GM12878 (cell line): Measurements from ENCODE around the gene RAB33A. TPM values are rescaled to one million over a fixed set of nuclear protein-coding genes. Genes with fewer than 3 reads are reported as not detected.

Source experiments
- ATAC-seq: fragments of 200-7000 bp; cut with Tn5 transposase; 3 replicates; pipeline ENCODE4 v1.9.1; 2020; ENCODE audit warnings: mild to moderate bottlenecking, moderate library complexity
- BruUV-seq: library from RNA; stranded (reverse); fragments of 400-500 nt; replicated peaks from 2 replicates; lab custom pipeline; 2021; lab: Mats Ljungman, UMichigan
- CTCF ChIA-PET: fragments of 300-600 bp; sonication (Branson Sonifier 250); formaldehyde crosslinking; extraction: SDS; loops from one replicate; lab custom pipeline; 2021; ENCODE audit warnings: inconsistent platforms; lab: Yijun Ruan, JAX
- POLR2A ChIA-PET: fragments of 350-600 bp; formaldehyde crosslinking; extraction: SDS; loops from one replicate; lab custom pipeline; 2021; ENCODE audit warnings: inconsistent platforms; lab: Charles Lee
- RAD21 ChIA-PET: fragments of 300-600 bp; sonication (Branson Sonifier 250); formaldehyde crosslinking; loops from one replicate; lab custom pipeline; 2023; ENCODE audit warnings: antibody characterized with exemption; ENCODE audit not compliant: unreplicated experiment; lab: Charles Lee
- SMC1A ChIA-PET: fragments of 300-600 bp; sonication (Branson Sonifier 250); formaldehyde crosslinking; loops from one replicate; lab custom pipeline; 2023; ENCODE audit not compliant: unreplicated experiment, uncharacterized antibody; lab: Charles Lee
- DNase-seq: peaks from one replicate; pipeline ENCODE4 v3.0.0-alpha.2; 2011; ENCODE audit warnings: low read depth, low spot score
- FAIRE-seq: peaks from 3 replicates; lab custom pipeline; 2011; peaks lifted over from hg19 to GRCh38; lab: Jason Lieb, UNC
- H2AFZ ChIP-seq: 2 replicates; pipeline ENCODE4 v1.6.0; 2011; ENCODE audit warnings: low read depth, low read length, control low read depth; ENCODE audit not compliant: control insufficient read depth
- H3K27ac ChIP-seq: 2 replicates; pipeline ENCODE4 v1.5.1; 2011; ENCODE audit warnings: control low read depth; ENCODE audit not compliant: control insufficient read depth, insufficient read depth
- H3K27me3 ChIP-seq, 2 experiments: replicated peaks in 1 of 2; 2 replicates each; pipeline versions ENCODE4 v1.6.0 to v1.6.1; 2011; ENCODE audit warnings: low read length in 1 of 2; ENCODE audit not compliant: control insufficient read depth in 2 of 2, insufficient read depth in 2 of 2
- H3K36me3 ChIP-seq, 2 experiments: 2 replicates each; pipeline ENCODE4 v1.5.1; 2011; ENCODE audit warnings: low read length in 1 of 2; ENCODE audit not compliant: control insufficient read depth in 2 of 2, insufficient read depth in 2 of 2
- H3K4me1 ChIP-seq: 2 replicates; pipeline ENCODE4 v1.6.1; 2011; ENCODE audit warnings: mild to moderate bottlenecking, low read length, moderate library complexity, mixed read lengths; ENCODE audit not compliant: control insufficient read depth, insufficient read depth
- H3K4me2 ChIP-seq: 2 replicates; pipeline ENCODE4 v1.6.0; 2011; ENCODE audit warnings: control low read depth; ENCODE audit not compliant: control insufficient read depth, insufficient read depth
- H3K4me3 ChIP-seq: fragments of 200-600 bp; sonication (generic); 2 replicates; pipeline ENCODE4 v1.5.1; 2016
- H3K79me2 ChIP-seq: 2 replicates; pipeline ENCODE4 v1.6.0; 2011; ENCODE audit warnings: low read length; ENCODE audit not compliant: control insufficient read depth, insufficient read depth
- H3K9ac ChIP-seq: 2 replicates; pipeline ENCODE4 v1.8.0; 2011; ENCODE audit warnings: low read length, control low read depth, mixed read lengths; ENCODE audit not compliant: control insufficient read depth, insufficient read depth
- H3K9me3 ChIP-seq: replicated peaks from 3 replicates; pipeline ENCODE4 v1.5.1; 2011; ENCODE audit warnings: mild to moderate bottlenecking, low read length; ENCODE audit not compliant: control insufficient read depth, insufficient read depth
- H4K20me1 ChIP-seq: 2 replicates; pipeline ENCODE4 v1.6.0; 2011; ENCODE audit not compliant: control insufficient read depth, insufficient read depth
- BCL11A ChIP-seq: IDR thresholded peaks from 2 replicates; pipeline ENCODE4 v1.6.1; 2011; ENCODE audit warnings: low read depth, low read length
- GABPA ChIP-seq: IDR thresholded peaks from 2 replicates; pipeline ENCODE4 v1.6.1; 2014; ENCODE audit warnings: antibody characterized with exemption, low read depth, mild to moderate bottlenecking, inconsistent platforms
- SMAD5 ChIP-seq: IDR thresholded peaks from 2 replicates; pipeline ENCODE4 v1.6.1; 2016; ENCODE audit warnings: antibody characterized with exemption, low read depth
- SP1 ChIP-seq: IDR thresholded peaks from one replicate; pipeline ENCODE4 v1.6.1; 2011; ENCODE audit warnings: low read depth, low read length
- STAT1 ChIP-seq: fragments of 450-650 bp; conservative IDR thresholded peaks from 2 replicates; pipeline ENCODE4 v1.6.1; 2014; ENCODE audit warnings: antibody characterized with exemption, mild to moderate bottlenecking
- WGBS: methylation state at CpG from one replicate; pipeline ENCODE4 v1.1.6; 2016; ENCODE audit warnings: low lambda C conversion rate; ENCODE audit not compliant: insufficient replicate concordance, insufficient coverage; ENCODE audit errors: missing lambda C conversion rate; 5-methylcytosine and 5-hydroxymethylcytosine counted together
- in situ Hi-C: fragments of 300-500 bp; cut with MboI; formaldehyde crosslinking; loops from 9 replicates; pipeline ENCODE4 v1.14.3; 2018; ENCODE audit warnings: mixed read lengths
- intact Hi-C: fragments of 100-400 bp; cut with micrococcal nuclease; formaldehyde crosslinking; loops from one replicate; pipeline ENCODE4 v1.14.2; 2022; ENCODE audit not compliant: unreplicated experiment
- polyA plus RNA-seq, 11 experiments: library from polyadenylated mRNA; depleted of rRNA in 4 of 11; unstranded in 6 of 11; stranded (reverse) in 5 of 11; fragments of >200 nt; fragmentation: Nextera tagmentation in 4 of 11; fragmentation: Illumina TruSeq in 1 of 11; extraction: Ambion mirVana in 4 of 11; extraction: Trizol in 1 of 11; gene quantifications; 1 replicate in 1 of 11; 2 replicates in 10 of 11; pipeline versions ENCODE4 v1.2.1 to v1.2.3, GENCODE V29; 2011 to 2016; ENCODE audit warnings: inconsistent platforms in 2 of 11, missing spikeins in 2 of 11, low read depth in 1 of 11
- total RNA-seq, 4 experiments: library from RNA; depleted of rRNA in 3 of 4; stranded (reverse); fragments of >200 nt in 3 of 4; fragmentation: Illumina TruSeq in 1 of 4; extraction: Trizol in 1 of 4; gene quantifications; 2 replicates each; pipeline versions ENCODE4 v1.2.1 to v1.2.3, GENCODE V29; 2013 to 2021
- TF ChIP-seq, protein P1 (sequence below): IDR thresholded peaks from 2 replicates; pipeline ENCODE4 v1.6.1; 2011; ENCODE audit warnings: borderline replicate concordance, low read depth, mild to moderate bottlenecking, moderate library complexity, mixed read lengths, low read length; ENCODE audit not compliant: insufficient read depth; ENCODE audit errors: extremely low read length
- TF ChIP-seq, protein P2 (sequence below), 3 experiments: IDR thresholded peaks in 2 of 3; conservative IDR thresholded peaks in 1 of 3; 2 replicates each; pipeline ENCODE4 v1.5.1; 2011; ENCODE audit warnings: low read depth in 3 of 3, low read length in 3 of 3, mild to moderate bottlenecking in 3 of 3, control low read depth in 2 of 3, moderate library complexity in 2 of 3, inconsistent platforms in 1 of 3, mixed read lengths in 1 of 3; ENCODE audit not compliant: control insufficient read depth in 2 of 3, insufficient read depth in 1 of 3; ENCODE audit errors: extremely low read depth in 1 of 3
- TF ChIP-seq, protein P3 (sequence below): IDR thresholded peaks from 2 replicates; pipeline ENCODE4 v1.6.1; 2012; ENCODE audit warnings: low read length, inconsistent platforms
- TF ChIP-seq, protein P4 (sequence below): fragments of 450-650 bp; IDR thresholded peaks from 2 replicates; pipeline ENCODE4 v1.6.1; 2014; ENCODE audit warnings: mild to moderate bottlenecking

Gene RAB33A
- total and polyA plus RNA-seq, 10 of the 15 experiments (the other 5 are each of a cell fraction or from before 2014, with no cell fraction given), result 6.3 to 67.3 (median 33.4) TPM

DNA sequence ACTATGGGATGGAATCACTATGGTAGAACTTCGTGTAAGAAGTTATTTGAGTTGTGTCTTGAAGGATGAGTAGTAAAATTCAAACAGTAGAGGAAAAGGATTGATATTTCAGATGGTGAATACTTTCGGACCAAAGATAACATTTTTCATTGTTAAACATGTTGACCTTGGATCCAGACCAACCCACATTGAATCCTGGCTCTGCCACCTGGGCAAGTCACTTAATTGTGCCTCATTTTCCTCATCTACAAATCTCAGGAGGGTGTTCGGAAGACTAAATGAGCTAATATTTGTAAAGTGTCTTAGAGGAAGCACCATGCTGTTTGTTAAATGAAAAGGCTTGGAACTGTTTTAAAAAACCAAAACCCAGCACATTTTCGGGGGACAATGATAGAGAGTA is 4.7 kb upstream of the RAB33A start:
- CTCF ChIA-PET, result interaction anchor here (1.5 kb wide), 1 partner anchor 10 kb away, joined by 4 read pairs; no protein-coding TSS in a partner anchor
- BruUV-seq, result no TSS peak
- in situ Hi-C loops, result no loop called here
- RAD21 ChIA-PET, result interaction anchor here (0.7 kb wide), 1 partner anchor 9 kb away, joined by 4 read pairs; no protein-coding TSS in a partner anchor
- intact Hi-C loops, result no loop called here
- Histone ChIP-seq H3K27me3 (no peaks in the 10 kb centered on the region), H4K20me1 (no peaks in the 10 kb centered on the region), H3K79me2 (peaks cover 33% of the 10 kb centered on the region), H3K4me1 (peaks cover 4% of the 10 kb centered on the region; the same call in 1 of the 2 replicates), H3K9ac (peak overlapping the region; percentile 68; the same call in 1 of the 2 replicates), H3K27ac (peak overlapping the region; percentile 70; the same call in 1 of the 2 replicates), H2AFZ (no peak overlapping the region), H3K9me3 (no peaks in the 10 kb centered on the region), H3K36me3 (no peaks in the 10 kb centered on the region), H3K4me3 (peak overlapping the region; percentile 69), H3K4me2 (peak overlapping the region; percentile 75; the same call in 1 of the 2 replicates)
- SMC1A ChIA-PET, result interaction anchor here (1.9 kb wide), 1 partner anchor 9 kb away, joined by 11 read pairs; no protein-coding TSS in a partner anchor
- TF ChIP-seq SMAD5, result no peak
- no peak for TF ChIP-seq STAT1
- no peak for TF ChIP-seq BCL11A
- TF ChIP-seq, protein P1, sequence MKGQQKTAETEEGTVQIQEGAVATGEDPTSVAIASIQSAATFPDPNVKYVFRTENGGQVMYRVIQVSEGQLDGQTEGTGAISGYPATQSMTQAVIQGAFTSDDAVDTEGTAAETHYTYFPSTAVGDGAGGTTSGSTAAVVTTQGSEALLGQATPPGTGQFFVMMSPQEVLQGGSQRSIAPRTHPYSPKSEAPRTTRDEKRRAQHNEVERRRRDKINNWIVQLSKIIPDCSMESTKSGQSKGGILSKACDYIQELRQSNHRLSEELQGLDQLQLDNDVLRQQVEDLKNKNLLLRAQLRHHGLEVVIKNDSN, result no peak
- TF ChIP-seq GABPA, result no peak
- TF ChIP-seq, protein P2, sequence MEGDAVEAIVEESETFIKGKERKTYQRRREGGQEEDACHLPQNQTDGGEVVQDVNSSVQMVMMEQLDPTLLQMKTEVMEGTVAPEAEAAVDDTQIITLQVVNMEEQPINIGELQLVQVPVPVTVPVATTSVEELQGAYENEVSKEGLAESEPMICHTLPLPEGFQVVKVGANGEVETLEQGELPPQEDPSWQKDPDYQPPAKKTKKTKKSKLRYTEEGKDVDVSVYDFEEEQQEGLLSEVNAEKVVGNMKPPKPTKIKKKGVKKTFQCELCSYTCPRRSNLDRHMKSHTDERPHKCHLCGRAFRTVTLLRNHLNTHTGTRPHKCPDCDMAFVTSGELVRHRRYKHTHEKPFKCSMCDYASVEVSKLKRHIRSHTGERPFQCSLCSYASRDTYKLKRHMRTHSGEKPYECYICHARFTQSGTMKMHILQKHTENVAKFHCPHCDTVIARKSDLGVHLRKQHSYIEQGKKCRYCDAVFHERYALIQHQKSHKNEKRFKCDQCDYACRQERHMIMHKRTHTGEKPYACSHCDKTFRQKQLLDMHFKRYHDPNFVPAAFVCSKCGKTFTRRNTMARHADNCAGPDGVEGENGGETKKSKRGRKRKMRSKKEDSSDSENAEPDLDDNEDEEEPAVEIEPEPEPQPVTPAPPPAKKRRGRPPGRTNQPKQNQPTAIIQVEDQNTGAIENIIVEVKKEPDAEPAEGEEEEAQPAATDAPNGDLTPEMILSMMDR (IDR thresholded peaks at IDR 0.05 in 2 of 3, conservative IDR thresholded peaks at IDR 0.05 in 1 of 3; ENCODE audit: control insufficient read depth in 2 of 3, extremely low read depth in 1 of 3, insufficient read depth in 1 of 3, low read depth in 3 of 3, low read length in 3 of 3), result no peak
- TF ChIP-seq, protein P3, sequence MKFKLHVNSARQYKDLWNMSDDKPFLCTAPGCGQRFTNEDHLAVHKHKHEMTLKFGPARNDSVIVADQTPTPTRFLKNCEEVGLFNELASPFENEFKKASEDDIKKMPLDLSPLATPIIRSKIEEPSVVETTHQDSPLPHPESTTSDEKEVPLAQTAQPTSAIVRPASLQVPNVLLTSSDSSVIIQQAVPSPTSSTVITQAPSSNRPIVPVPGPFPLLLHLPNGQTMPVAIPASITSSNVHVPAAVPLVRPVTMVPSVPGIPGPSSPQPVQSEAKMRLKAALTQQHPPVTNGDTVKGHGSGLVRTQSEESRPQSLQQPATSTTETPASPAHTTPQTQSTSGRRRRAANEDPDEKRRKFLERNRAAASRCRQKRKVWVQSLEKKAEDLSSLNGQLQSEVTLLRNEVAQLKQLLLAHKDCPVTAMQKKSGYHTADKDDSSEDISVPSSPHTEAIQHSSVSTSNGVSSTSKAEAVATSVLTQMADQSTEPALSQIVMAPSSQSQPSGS, result no peak
- TF ChIP-seq SP1, result no peak
- TF ChIP-seq, protein P4, sequence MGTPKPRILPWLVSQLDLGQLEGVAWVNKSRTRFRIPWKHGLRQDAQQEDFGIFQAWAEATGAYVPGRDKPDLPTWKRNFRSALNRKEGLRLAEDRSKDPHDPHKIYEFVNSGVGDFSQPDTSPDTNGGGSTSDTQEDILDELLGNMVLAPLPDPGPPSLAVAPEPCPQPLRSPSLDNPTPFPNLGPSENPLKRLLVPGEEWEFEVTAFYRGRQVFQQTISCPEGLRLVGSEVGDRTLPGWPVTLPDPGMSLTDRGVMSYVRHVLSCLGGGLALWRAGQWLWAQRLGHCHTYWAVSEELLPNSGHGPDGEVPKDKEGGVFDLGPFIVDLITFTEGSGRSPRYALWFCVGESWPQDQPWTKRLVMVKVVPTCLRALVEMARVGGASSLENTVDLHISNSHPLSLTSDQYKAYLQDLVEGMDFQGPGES, result no peak
- no peak for FAIRE-seq
- POLR2A ChIA-PET, result interaction anchor here (2.8 kb wide), 1 partner anchor 10 kb away, joined by 10 read pairs; no protein-coding TSS in a partner anchor
- no peak for DNase-seq
- no peak for ATAC-seq
- 51% methylated on average over 4 of the region's 4 CpGs for WGBS
